ENCODE results near the gene ANOS1. TPM values are rescaled to one million over a fixed set of nuclear protein-coding genes. Genes with fewer than 3 reads are reported as not detected.

Gene ANOS1
- total RNA-seq, 1 experiment from 2014 or later, result 54.9 TPM

DNA sequence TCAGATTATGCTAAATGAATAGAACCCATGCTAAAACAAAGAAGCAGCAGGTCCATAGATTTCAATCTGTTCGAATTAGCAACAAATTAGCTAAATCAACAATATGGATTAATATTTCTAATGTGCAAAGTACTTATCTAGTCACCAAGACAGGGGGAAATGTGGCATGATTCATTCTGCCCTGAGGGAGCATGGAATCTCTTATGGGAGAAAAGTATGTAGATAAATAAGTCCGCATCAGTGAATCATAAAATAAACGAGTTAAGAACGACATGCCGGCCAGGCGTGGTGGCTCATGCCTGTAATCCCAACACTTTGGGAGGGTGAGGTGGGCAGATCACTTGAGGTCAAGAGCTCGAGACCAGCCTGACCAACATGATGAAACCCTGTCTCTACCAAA, 102.1 kb downstream of the ANOS1 start:
- H3K56ac ChIP-seq (ENCODE audit: insufficient read length, low read depth, low read length), result no peak overlapping the region
- no peak overlapping the region for H2BK5ac ChIP-seq (ENCODE audit: insufficient read length, low read length)
- Mint-ChIP-seq H3K4me1 (peaks cover 31 to 36% of the 10 kb centered on the region in 2 experiments), H3K27me3 (ENCODE audit: low read depth) (no peaks in the 10 kb centered on the region), H3K4me3 (no peak overlapping the region), H3K9me3 (no peaks in the 10 kb centered on the region; a peak in 1 of 5 replicates), H3K27ac (no peak overlapping the region), H3K36me3 (ENCODE audit: insufficient read depth in 1 of 3, low read depth in 3 of 3) (peaks cover 7 to 26% (median 18%) of the 10 kb centered on the region in 3 experiments)
- no peak overlapping the region for H3T11ph ChIP-seq (ENCODE audit: low read length)
- no peaks in the 10 kb centered on the region for H4K20me1 ChIP-seq (ENCODE audit: control insufficient read depth, insufficient read depth, insufficient read length)
- H2BK12ac ChIP-seq (ENCODE audit: insufficient read length, low read depth, low read length), result no peak overlapping the region
- no peak overlapping the region for H2BK20ac ChIP-seq (ENCODE audit: low read depth, low read length, poor library complexity, severe bottlenecking)
- no peak overlapping the region for H3K23ac ChIP-seq (ENCODE audit: insufficient read length, low read depth, low read length)
- no peak overlapping the region for H3K18ac ChIP-seq (ENCODE audit: insufficient read length, low read depth, low read length)
- no peaks in the 10 kb centered on the region for H3K79me1 ChIP-seq (ENCODE audit: insufficient read depth, low read depth, low read length, poor library complexity, severe bottlenecking)
- no peak overlapping the region for H2BK120ac ChIP-seq (ENCODE audit: low read depth, low read length, poor library complexity, severe bottlenecking)
- H3K23me2 ChIP-seq (ENCODE audit: insufficient read length, low read depth, low read length, poor library complexity, severe bottlenecking), result no peaks in the 10 kb centered on the region
- peaks cover 13% of the 10 kb centered on the region; the same call in 1 of the 2 replicates for H3K79me2 ChIP-seq (ENCODE audit: insufficient read depth, low read length)
- peaks cover 11% of the 10 kb centered on the region for H3K4me1 ChIP-seq (ENCODE audit: insufficient read depth, low read length)
- no peak overlapping the region for H3K9ac ChIP-seq (ENCODE audit: extremely low read depth, insufficient read length, low read length)
- H4K91ac ChIP-seq (ENCODE audit: insufficient read length, low read depth, low read length), result no peak overlapping the region
- no peak overlapping the region for H3K14ac ChIP-seq (ENCODE audit: insufficient read depth, low read length)
- no peak overlapping the region for H4K5ac ChIP-seq (ENCODE audit: insufficient read length, low read depth, low read length)
- no peak for DNase-seq
- no peak overlapping the region for H2AFZ ChIP-seq (ENCODE audit: low read length)
- H3K4ac ChIP-seq (ENCODE audit: low read depth, low read length), result no peak overlapping the region
- H4K8ac ChIP-seq (replicated peaks; ENCODE audit: insufficient read length, low read depth, low read length), result no peak overlapping the region
- no peak overlapping the region for H3K4me2 ChIP-seq (ENCODE audit: insufficient read depth, insufficient read length, low read length)
- H3K9me3 ChIP-seq (ENCODE audit: control insufficient read depth, low read depth, low read length), result no peaks in the 10 kb centered on the region
- no CpG with 5 or more reads among the region's 7 CpGs for WGBS (ENCODE audit: extremely low coverage, insufficient read length, low lambda C conversion rate)
- H2AK5ac ChIP-seq (ENCODE audit: insufficient read length, low read length), result no peak overlapping the region
- TF ChIP-seq, protein P1, sequence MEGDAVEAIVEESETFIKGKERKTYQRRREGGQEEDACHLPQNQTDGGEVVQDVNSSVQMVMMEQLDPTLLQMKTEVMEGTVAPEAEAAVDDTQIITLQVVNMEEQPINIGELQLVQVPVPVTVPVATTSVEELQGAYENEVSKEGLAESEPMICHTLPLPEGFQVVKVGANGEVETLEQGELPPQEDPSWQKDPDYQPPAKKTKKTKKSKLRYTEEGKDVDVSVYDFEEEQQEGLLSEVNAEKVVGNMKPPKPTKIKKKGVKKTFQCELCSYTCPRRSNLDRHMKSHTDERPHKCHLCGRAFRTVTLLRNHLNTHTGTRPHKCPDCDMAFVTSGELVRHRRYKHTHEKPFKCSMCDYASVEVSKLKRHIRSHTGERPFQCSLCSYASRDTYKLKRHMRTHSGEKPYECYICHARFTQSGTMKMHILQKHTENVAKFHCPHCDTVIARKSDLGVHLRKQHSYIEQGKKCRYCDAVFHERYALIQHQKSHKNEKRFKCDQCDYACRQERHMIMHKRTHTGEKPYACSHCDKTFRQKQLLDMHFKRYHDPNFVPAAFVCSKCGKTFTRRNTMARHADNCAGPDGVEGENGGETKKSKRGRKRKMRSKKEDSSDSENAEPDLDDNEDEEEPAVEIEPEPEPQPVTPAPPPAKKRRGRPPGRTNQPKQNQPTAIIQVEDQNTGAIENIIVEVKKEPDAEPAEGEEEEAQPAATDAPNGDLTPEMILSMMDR (conservative IDR thresholded peaks at IDR 0.05), result no peak
- H2BK15ac ChIP-seq (ENCODE audit: low read depth, low read length), result no peak overlapping the region
- H3K27ac ChIP-seq (ENCODE audit: insufficient read length, low read depth, low read length), result no peak overlapping the region
- H3K27me3 ChIP-seq (ENCODE audit: insufficient read depth, low read length), result no peaks in the 10 kb centered on the region
